Measurements from ENCODE around the gene JUNB.

JUNB gene

DNA sequence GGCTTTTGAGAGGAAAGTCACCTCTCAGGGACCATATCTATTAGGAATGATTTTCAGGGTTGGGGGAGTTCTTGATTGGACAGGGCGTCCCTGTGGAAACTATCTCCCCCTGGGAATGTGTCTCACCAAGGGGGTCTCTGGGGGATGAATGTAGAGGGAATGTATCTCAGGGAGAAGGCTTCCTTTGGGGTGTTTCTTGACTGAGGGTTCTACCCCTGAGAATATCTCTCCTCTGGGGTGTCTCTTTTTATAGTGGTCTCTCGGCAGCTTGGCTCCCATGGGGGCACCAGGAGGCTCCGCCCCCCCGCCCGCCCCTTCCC lies 42.1 kb downstream of the JUNB start:
- Histone ChIP-seq H3K27me3 (peaks cover 81% of the 10 kb centered on the region), H3K27ac (no peak overlapping the region), H4K20me1 (peaks cover 62% of the 10 kb centered on the region), H3K9ac (no peak overlapping the region), H3K4me3 (peak overlapping the region; percentile 74; the same call in 1 of the 2 replicates), H3K4me1 (peaks cover 44% of the 10 kb centered on the region), H3K36me3 (no peaks in the 10 kb centered on the region), H3K9me3 (no peaks in the 10 kb centered on the region), H3K4me2 (peak overlapping the region; percentile 79)
- no peak for TF ChIP-seq Cebpa-rat (IDR thresholded peaks at IDR 0.05)

DNA sequence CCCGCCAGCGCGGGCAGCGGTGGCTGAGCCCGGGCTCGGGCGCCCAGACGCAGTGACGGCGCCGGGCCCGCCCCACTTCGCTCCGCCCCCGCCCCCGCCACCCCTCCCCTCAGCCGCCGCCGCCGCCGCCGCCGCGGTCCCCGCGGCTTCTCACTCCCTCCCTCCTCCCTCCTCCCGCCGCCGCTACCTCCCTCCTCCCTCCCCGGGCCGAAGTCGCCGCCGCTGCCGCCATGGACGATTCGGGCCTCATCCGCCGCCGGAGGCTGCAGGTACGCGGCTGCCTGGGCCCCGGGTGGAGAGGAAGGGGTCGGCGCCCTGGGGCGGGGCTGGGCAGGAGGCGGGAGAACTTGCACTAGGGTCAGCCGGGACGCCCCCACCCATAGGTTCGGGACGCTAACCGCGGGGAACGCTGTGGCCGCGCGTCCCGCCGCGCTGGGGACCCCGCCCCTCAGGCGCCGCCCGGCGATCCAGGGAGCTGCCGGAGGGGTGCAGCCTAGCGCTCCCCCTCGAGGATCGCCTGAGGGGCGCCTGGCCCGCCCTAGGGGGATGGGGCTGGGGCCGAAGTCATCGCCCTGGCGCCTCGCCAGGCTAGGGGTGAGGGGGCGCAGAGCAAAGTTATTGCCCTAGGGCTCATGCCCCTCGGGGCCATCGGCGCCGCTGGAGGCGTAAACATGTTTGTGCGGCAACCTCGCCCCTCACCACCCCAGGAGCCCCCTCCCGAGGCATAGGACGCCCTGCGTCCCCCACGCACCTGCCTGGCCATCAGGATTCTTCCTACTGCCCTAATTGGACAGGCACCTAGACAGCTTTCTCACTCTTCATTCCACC lies 42.7 kb downstream of the JUNB start:
- no peak for TF ChIP-seq Cebpa-rat (IDR thresholded peaks at IDR 0.05)
- H3K27me3 ChIP-seq, result peaks cover 82% of the 10 kb centered on the region
- H3K9me3 ChIP-seq, result no peaks in the 10 kb centered on the region
- peak overlapping the region; percentile 74 for H3K4me3 ChIP-seq
- peaks cover 45% of the 10 kb centered on the region for H3K4me1 ChIP-seq
- peaks cover 62% of the 10 kb centered on the region for H4K20me1 ChIP-seq
- no peak overlapping the region for H3K27ac ChIP-seq
- no peaks in the 10 kb centered on the region for H3K36me3 ChIP-seq
- H3K4me2 ChIP-seq, result peak overlapping the region; percentile 99
- H3K9ac ChIP-seq, result peak overlapping the region; percentile 17; the same call in 1 of the 2 replicates

DNA sequence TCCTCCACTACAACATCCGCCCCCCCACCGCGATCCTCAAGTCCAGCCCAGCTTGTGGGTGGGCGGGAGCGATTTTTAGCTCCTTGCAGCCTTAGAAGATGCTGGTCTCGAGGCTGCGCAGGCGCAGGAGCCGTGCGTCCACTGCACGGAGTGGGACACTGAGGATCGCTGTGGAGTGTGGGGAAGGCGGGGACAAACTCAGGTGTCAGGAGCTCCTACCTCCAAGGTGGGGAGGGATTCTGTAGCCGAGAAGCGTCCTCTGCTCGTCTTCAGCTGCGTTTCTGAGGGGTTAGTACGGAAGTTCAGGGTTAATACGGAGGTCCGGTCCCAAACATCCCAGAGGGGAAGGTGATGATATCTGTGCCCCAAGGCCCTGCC lies 43.3 kb downstream of the JUNB start, which contains the start of gene RTBDN:
Gene RTBDN (minus strand): TSS at position 14 of the 378 bp plus-strand sequence. CDS start 4,600 bp downstream, outside the sequence.
- no peak for TF ChIP-seq Cebpa-rat (IDR thresholded peaks at IDR 0.05)
- Histone ChIP-seq H4K20me1 (peaks cover 60% of the 10 kb centered on the region), H3K9me3 (no peaks in the 10 kb centered on the region), H3K4me2 (peak within 1 kb of the TSS; percentile 99), H3K27me3 (peaks cover 84% of the 10 kb centered on the region), H3K36me3 (no peaks in the 10 kb centered on the region), H3K4me3 (peak within 1 kb of the TSS; percentile 74), H3K9ac (peak within 1 kb of the TSS; percentile 17; the same call in 1 of the 2 replicates), H3K4me1 (peaks cover 47% of the 10 kb centered on the region), H3K27ac (no peak within 1 kb of the TSS)

DNA sequence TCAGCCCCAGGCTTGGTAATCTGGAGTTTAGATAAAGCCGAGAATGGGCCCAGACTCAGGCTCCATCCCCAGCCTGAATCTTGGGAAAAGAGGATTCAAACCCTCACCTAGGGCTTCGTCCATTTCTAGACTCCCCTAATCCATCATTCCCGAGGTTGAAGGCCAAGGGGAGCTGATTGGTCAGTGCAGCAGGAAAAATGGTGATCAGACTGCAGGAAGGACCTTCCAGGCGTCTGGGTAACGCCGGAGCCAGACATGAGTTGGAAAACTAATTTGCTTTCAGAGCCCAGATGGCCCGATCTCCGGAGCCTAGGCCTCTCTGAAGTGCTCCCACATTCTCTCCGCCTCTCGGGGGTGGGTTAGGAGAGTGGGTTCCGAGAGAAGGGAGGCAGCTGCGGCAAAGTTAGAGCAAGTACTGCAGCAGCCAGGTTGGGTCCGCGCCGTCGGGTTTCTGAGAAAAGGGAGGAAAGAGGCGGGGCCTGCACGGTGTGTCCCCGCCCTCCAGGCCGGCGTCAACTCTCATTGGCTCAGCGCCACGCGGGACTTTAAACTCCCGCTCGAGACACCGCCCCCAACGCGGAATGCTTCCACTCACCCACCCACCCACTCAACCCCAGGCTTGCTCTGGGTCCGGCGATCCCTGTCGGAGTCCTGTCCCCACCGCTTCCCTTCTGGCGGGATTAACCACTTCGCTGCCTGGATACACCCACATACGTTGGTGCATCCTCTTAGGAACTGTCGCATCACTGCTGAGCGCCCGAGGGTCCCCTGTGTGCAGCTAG lies 43.9 kb downstream of the JUNB start:
- H3K9ac ChIP-seq, result no peak overlapping the region
- H3K9me3 ChIP-seq, result no peaks in the 10 kb centered on the region
- H3K27ac ChIP-seq, result no peak overlapping the region
- peak overlapping the region; percentile 99; the same call in 1 of the 2 replicates for H3K4me2 ChIP-seq
- TF ChIP-seq Cebpa-rat (IDR thresholded peaks at IDR 0.05), result no peak
- peaks cover 60% of the 10 kb centered on the region for H4K20me1 ChIP-seq
- peaks cover 47% of the 10 kb centered on the region for H3K4me1 ChIP-seq
- H3K4me3 ChIP-seq, result peak overlapping the region; percentile 74
- H3K27me3 ChIP-seq, result peaks cover 87% of the 10 kb centered on the region
- no peaks in the 10 kb centered on the region for H3K36me3 ChIP-seq

DNA sequence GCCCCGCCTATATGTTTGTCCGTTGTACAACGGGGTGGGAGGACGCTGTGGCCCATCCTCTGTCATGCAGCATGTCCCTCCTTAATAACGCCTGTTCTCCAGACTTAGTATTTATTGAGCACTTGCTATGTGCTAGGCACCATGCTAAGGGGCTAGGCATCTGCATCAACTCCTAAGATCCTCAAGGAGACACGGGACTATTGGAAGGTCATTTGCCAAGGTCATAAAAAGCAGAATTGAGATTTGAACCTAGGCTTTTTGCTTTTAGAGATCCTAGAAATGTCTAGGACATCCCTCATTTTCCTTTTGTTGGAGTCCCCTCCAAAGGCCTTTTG lies 45.2 kb downstream of the JUNB start:
- H3K27me3 ChIP-seq, result peaks cover 95% of the 10 kb centered on the region
- H3K27ac ChIP-seq, result no peak overlapping the region
- H3K4me1 ChIP-seq, result peaks cover 60% of the 10 kb centered on the region
- H3K9ac ChIP-seq, result no peak overlapping the region
- 0 out of 2 replicates have a peak overlapping the region, but pooled peaks have one; percentile 10 for H3K4me3 ChIP-seq
- no peak for TF ChIP-seq Cebpa-rat (IDR thresholded peaks at IDR 0.05)
- H4K20me1 ChIP-seq, result peaks cover 67% of the 10 kb centered on the region
- H3K4me2 ChIP-seq, result no peak overlapping the region
- H3K9me3 ChIP-seq, result no peaks in the 10 kb centered on the region
- H3K36me3 ChIP-seq, result no peaks in the 10 kb centered on the region

DNA sequence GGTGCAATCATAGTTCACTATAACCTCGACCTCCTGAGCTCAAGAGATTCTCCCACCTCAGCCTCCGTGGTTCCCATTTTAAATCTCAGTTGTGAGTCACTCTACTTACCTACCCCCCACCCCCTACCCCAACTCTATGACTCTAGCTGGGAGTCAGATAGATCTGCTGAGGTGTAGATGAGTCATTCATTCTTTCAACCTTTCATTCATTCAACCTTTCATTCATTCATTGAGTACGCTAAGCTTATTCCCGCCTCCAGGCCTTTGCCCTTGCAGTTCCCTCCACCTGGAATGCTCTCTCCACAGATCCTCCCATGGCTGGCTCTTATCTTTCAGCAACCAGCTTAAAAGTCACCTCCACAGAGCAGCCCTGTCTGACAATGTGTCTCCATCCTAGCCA lies 45.9 kb downstream of the JUNB start:
- no peak for TF ChIP-seq Cebpa-rat (IDR thresholded peaks at IDR 0.05)
- Histone ChIP-seq H3K9me3 (no peaks in the 10 kb centered on the region), H3K27ac (no peak overlapping the region), H3K27me3 (peaks cover 98% of the 10 kb centered on the region), H3K4me3 (no peak overlapping the region), H3K36me3 (no peaks in the 10 kb centered on the region), H4K20me1 (peaks cover 71% of the 10 kb centered on the region), H3K4me2 (no peak overlapping the region), H3K9ac (no peak overlapping the region), H3K4me1 (peaks cover 60% of the 10 kb centered on the region)

DNA sequence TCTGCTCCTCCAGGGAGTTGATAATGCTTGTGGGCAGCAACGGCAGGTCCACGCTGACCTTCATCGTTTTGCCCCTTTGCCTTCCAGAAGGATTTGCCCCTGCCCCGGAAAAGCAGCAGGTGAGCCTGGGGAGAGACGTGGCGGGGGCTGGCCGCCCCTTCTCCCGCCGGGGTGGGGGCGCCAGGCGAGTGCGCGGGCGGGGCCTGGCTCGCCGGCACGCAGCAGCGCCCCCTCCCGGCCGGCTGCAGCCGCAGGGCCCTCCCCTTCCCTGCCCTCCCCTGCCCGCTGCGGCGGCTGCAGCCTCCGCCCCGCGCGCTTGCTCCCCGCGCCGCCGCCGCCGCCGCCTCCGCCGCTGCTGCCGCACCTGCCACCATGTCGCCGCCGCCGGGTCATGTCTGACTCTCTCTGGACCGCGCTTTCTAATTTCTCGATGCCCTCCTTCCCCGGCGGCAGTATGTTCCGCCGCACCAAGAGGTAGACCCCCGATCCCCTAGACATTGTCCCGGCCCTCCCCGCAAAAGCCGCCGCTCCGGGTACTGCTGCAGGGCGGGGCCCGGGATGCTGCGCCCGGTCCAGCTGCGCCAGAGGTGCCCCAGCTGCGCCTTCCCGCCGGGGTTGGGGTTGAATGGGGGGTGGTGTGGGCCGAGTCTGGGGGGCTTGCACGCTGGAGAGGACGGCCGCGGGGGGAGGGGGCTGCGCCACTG lies 47.0 kb downstream of the JUNB start, which contains the start of gene MAST1:
Gene MAST1 (plus strand): TSS at position 334 of the 704 bp plus-strand sequence. CDS start 58 bp downstream, at position 392.
- H3K27ac ChIP-seq, result no peak within 1 kb of the TSS
- TF ChIP-seq Cebpa-rat (IDR thresholded peaks at IDR 0.05), result no peak
- peaks cover 95% of the 10 kb centered on the region for H3K27me3 ChIP-seq
- no peaks in the 10 kb centered on the region for H3K36me3 ChIP-seq
- peak within 1 kb of the TSS; percentile 66 for H3K4me3 ChIP-seq
- no peak within 1 kb of the TSS for H3K9ac ChIP-seq
- H3K4me2 ChIP-seq, result peak within 1 kb of the TSS; percentile 83
- no peaks in the 10 kb centered on the region for H3K9me3 ChIP-seq
- H3K4me1 ChIP-seq, result peaks cover 51% of the 10 kb centered on the region
- peaks cover 62% of the 10 kb centered on the region for H4K20me1 ChIP-seq

DNA sequence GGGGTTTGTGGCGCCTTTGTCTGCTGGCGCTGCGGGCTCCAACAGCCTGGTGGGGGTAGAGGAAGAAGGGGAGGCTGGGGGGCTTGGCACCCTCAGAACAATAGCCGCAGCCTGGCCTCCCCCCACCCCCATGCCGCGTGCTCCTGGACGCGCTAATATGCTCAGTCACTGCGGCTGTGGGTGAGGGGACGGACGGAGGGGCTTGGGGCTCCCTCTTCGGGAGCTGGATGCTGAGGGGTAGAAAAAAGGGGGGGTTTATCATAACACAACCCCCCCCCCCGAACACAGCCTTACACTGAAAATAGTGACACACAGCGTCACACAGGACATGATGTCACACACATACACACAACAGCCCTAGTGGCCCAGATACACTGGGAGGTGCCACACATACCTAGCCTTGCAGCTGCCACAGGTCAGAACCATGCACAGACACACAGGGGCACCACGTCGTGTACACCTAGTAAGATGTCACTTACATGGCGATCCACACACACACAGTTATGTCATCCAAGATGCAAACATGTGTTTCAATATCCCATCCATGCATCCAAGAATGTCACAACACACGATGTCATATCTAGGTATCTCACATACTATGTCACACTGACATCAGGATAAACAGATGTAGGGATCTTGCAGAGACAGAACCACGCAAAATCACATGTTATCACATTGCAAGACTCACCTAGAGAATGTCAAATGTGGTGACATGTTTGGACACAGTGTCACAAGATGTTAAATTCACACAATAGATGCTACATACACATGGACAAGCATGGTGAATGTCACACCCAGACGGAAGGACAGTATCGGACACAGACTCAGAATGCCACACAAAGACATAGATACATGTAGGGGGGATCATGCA lies 47.8 kb downstream of the JUNB start:
- H3K4me1 ChIP-seq, result peaks cover 47% of the 10 kb centered on the region
- TF ChIP-seq Cebpa-rat (IDR thresholded peaks at IDR 0.05), result no peak

More for the DNA sequence above, 47.8 kb downstream of the JUNB start:
- Histone ChIP-seq H3K9ac (no peak overlapping the region), H3K4me3 (peak overlapping the region; percentile 66), H3K36me3 (no peaks in the 10 kb centered on the region), H3K4me2 (peak overlapping the region; percentile 83), H3K27me3 (peaks cover 89% of the 10 kb centered on the region), H4K20me1 (peaks cover 59% of the 10 kb centered on the region), H3K27ac (no peak overlapping the region), H3K9me3 (no peaks in the 10 kb centered on the region)
